Peyer's patch (tissue), 4 donors: ENCODE measurements around the gene TMEM19. TPM values are rescaled to one million over a fixed set of nuclear protein-coding genes. Genes with fewer than 3 reads are reported as not detected.

Source experiments
- DNase-seq, 3 donors: peaks; one replicate each; pipeline ENCODE4 v3.0.0-alpha.2; 2017 to 2019
- H3K27ac ChIP-seq, 4 donors: fragments of 200-600 bp; sonication (generic); one replicate each; pipeline ENCODE4 v1.5.1; 2016 to 2019
- H3K27me3 ChIP-seq, 2 donors: fragments of 200-600 bp; sonication (generic); one replicate each; pipeline ENCODE4 v1.5.1; 2019
- H3K36me3 ChIP-seq, 3 donors: fragments of 200-600 bp; sonication (generic); one replicate each; pipeline ENCODE4 v1.5.1; 2016 to 2019
- H3K4me1 ChIP-seq, 4 donors: fragments of 200-600 bp; sonication (generic); one replicate each; pipeline ENCODE4 v1.5.1; 2016 to 2019
- H3K4me3 ChIP-seq, 4 donors: fragments of 200-600 bp; sonication (generic); 1 replicate in 3 of 4; 2 replicates in 1 of 4; pipeline ENCODE4 v1.5.1; 2016 to 2019; ENCODE audit warnings: mild to moderate bottlenecking in 1 of 4
- H3K9me3 ChIP-seq, 4 donors: fragments of 200-600 bp; sonication (generic); one replicate each; pipeline ENCODE4 v1.5.1; 2016 to 2019; ENCODE audit warnings: mild to moderate bottlenecking in 1 of 4
- CTCF ChIP-seq, 6 experiments: fragments of 450-650 bp in 4 of 6; fragments of 200-600 bp in 2 of 6; sonication (generic) in 1 of 6; IDR thresholded peaks; one replicate each; pipeline ENCODE4 v1.5.1; 2017 to 2019; ENCODE audit warnings: antibody characterized with exemption in 6 of 6, mild to moderate bottlenecking in 3 of 6, moderate library complexity in 1 of 6
- POLR2A ChIP-seq, 2 donors: fragments of 450-650 bp; IDR thresholded peaks; one replicate each; pipeline ENCODE4 v1.5.1; 2017; ENCODE audit warnings: antibody characterized with exemption in 2 of 2, mild to moderate bottlenecking in 2 of 2, moderate library complexity in 2 of 2
- total RNA-seq, 4 donors: library from RNA; depleted of rRNA; stranded (reverse); fragments of >200 nt; gene quantifications; one replicate each; pipeline ENCODE4 v1.1.0, GENCODE V29; 2016

Gene TMEM19
- total RNA-seq, 4 donors from 2014 or later: 12.4 to 48.3 (median 43.6) TPM

- H3K9me3 ChIP-seq: no peaks in the 10 kb centered on the region
- H3K27me3 ChIP-seq: no peaks in the 10 kb centered on the region
- TF ChIP-seq CTCF (IDR thresholded peaks at IDR 0.05) (no peak), POLR2A (IDR thresholded peaks at IDR 0.05) (no peak)
- no peak overlapping the region for H3K27ac ChIP-seq
- no peak for DNase-seq
- no peaks in the 10 kb centered on the region for H3K36me3 ChIP-seq
- no peak overlapping the region for H3K4me3 ChIP-seq
- peaks cover 0 to 5% (median 0%) of the 10 kb centered on the region in 4 donors for H3K4me1 ChIP-seq
Measured at GRCh38 chr12:71725011-71725410, 39.1 kb downstream of the TMEM19 start.

- no peak for TF ChIP-seq POLR2A (IDR thresholded peaks at IDR 0.05)
- TF ChIP-seq CTCF (IDR thresholded peaks at IDR 0.05): no peak
- H3K27ac ChIP-seq: no peak overlapping the region
- no peak for DNase-seq
Measured at GRCh38 chr12:71726548-71726947, 40.7 kb downstream of the TMEM19 start.

GRCh38 chr12:71727958-71728357, 42.1 kb downstream of the TMEM19 start:
- DNase-seq: no peak
- TF ChIP-seq CTCF (IDR thresholded peaks at IDR 0.05): no peak
- TF ChIP-seq POLR2A (IDR thresholded peaks at IDR 0.05): no peak
- H3K9me3 ChIP-seq: no peaks in the 10 kb centered on the region
- no peak overlapping the region for H3K4me3 ChIP-seq
- H3K27ac ChIP-seq: no peak overlapping the region
- H3K4me1 ChIP-seq: peaks cover 0 to 5% (median 0%) of the 10 kb centered on the region in 4 donors
- no peaks in the 10 kb centered on the region for H3K36me3 ChIP-seq
- no peaks in the 10 kb centered on the region for H3K27me3 ChIP-seq

More at GRCh38 chr12:71726548-71726947, 40.7 kb downstream of the TMEM19 start:
- no peaks in the 10 kb centered on the region for H3K36me3 ChIP-seq
- H3K9me3 ChIP-seq: no peaks in the 10 kb centered on the region
- H3K4me1 ChIP-seq: peaks cover 0 to 5% (median 0%) of the 10 kb centered on the region in 4 donors
- no peak overlapping the region for H3K4me3 ChIP-seq
- H3K27me3 ChIP-seq: no peaks in the 10 kb centered on the region

- no peaks in the 10 kb centered on the region for H3K27me3 ChIP-seq
- H3K36me3 ChIP-seq: no peaks in the 10 kb centered on the region
- no peak overlapping the region for H3K4me3 ChIP-seq
- no peaks in the 10 kb centered on the region for H3K9me3 ChIP-seq
- no peak for TF ChIP-seq POLR2A (IDR thresholded peaks at IDR 0.05)
- no peak for TF ChIP-seq CTCF (IDR thresholded peaks at IDR 0.05)
- peaks cover 0 to 5% (median 0%) of the 10 kb centered on the region in 4 donors for H3K4me1 ChIP-seq
- no peak overlapping the region for H3K27ac ChIP-seq
- DNase-seq: no peak
Measured at GRCh38 chr12:71730936-71731335, 45.1 kb downstream of the TMEM19 start.

- Histone ChIP-seq H3K4me3 (peak overlapping the region in 1 of 4 donors; percentile 28), H3K27me3 (no peaks in the 10 kb centered on the region), H3K36me3 (no peaks in the 10 kb centered on the region), H3K4me1 (peaks cover 0 to 5% (median 0%) of the 10 kb centered on the region in 4 donors), H3K27ac (peak overlapping the region in 2 of 4 donors; percentile 47 to 58), H3K9me3 (no peaks in the 10 kb centered on the region)
- TF ChIP-seq CTCF (IDR thresholded peaks at IDR 0.05): peak in 2 of 6 experiments; percentile 34 to 35
- TF ChIP-seq POLR2A (IDR thresholded peaks at IDR 0.05): no peak
- DNase-seq: peak in 2 of 3 donors; percentile 51 to 60
Measured at GRCh38 chr12:71731439-71732356, 45.8 kb downstream of the TMEM19 start.
